GM10266 (cell line): ENCODE results near the gene GAMT.
"Not testable (repeated sequence)": the region's sequence is repeated elsewhere in the genome, so short reads cannot be mapped to it uniquely, and the experiment has no call there.

Experiments used
- DNase-seq: peaks from one replicate; pipeline ENCODE4 v3.0.0; 2012; ENCODE audit errors: extremely low spot score
- CTCF ChIP-seq: IDR thresholded peaks from 2 replicates; pipeline ENCODE4 v1.5.1; 2012; ENCODE audit warnings: mild to moderate bottlenecking, low read depth; ENCODE audit not compliant: control insufficient read depth, insufficient read depth; ENCODE audit errors: missing control alignments

Gene GAMT

DNA sequence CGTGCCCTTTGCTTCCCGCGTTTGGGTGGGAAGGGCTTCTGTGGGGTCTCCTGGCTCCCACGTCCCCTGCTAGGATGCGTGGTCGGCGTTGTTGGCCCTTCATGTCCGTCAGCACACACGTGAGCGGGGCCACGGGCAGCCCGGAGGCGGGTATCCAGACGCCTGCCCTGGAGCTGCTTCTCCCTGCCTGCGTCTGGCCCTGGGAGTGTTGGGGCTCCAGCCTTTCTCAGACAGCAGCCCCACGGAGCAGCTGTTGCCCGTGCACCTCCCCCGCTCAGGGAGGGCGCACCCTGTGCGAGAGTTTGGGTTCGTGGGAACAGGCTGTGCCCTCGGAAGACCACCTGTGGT lies 20.6 kb upstream of the GAMT start:
- no peak for DNase-seq
- TF ChIP-seq CTCF: no peak

GRCh38 chr19:1421218-1421957 lies 20.0 kb upstream of the GAMT start:
- DNase-seq: no peak
- TF ChIP-seq CTCF: no peak

- no peak for DNase-seq
- TF ChIP-seq CTCF: no peak
Observed at GRCh38 chr19:1420590-1420989, 19.2 kb upstream of the GAMT start.

DNA sequence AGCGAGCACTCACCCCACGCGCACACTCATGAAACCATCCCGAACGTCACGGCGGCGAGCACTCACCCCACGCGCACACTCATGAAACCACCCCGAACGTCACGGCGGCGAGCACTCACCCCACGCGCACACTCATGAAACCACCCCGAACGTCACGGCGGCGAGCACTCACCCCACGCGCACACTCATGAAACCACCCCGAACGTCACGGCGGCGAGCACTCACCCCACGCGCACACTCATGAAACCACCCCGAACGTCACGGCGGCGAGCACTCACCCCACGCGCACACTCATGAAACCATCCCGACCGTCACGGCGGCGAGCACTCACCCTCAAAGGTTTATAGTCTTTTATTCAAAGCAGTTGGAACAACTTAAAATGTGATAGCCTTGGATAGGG lies 18.7 kb upstream of the GAMT start:
- not testable (repeated sequence) for DNase-seq

GRCh38 chr19:1418951-1419738 lies 17.8 kb upstream of the GAMT start:
- no peak for DNase-seq
- TF ChIP-seq CTCF: no peak

- no peak for DNase-seq
- no peak for TF ChIP-seq CTCF
Observed at GRCh38 chr19:1418496-1418775, 17.1 kb upstream of the GAMT start.

- TF ChIP-seq CTCF: no peak
- no peak for DNase-seq
Observed at GRCh38 chr19:1417681-1418495, 16.5 kb upstream of the GAMT start.
